ENCODE measurements around the gene MAS1.

MAS1 gene

GRCh38 chr6:159874435-159874834, 16.4 kb upstream of the MAS1 start (continued):
- no peak for TF ChIP-seq TSHZ2 (CRISPR knock-in tag; IDR thresholded peaks at IDR 0.05)
- TF ChIP-seq CSRNP3 (CRISPR knock-in tag; IDR thresholded peaks at IDR 0.05), result no peak
- no peak for TF ChIP-seq OSR1 (CRISPR knock-in tag; IDR thresholded peaks at IDR 0.05)

- ATAC-seq, result no peak
- TF ChIP-seq BACH2 (CRISPR knock-in tag; IDR thresholded peaks at IDR 0.05; ENCODE audit: borderline replicate concordance) (no peak), OSR1 (CRISPR knock-in tag; IDR thresholded peaks at IDR 0.05) (no peak), CSRNP3 (CRISPR knock-in tag; IDR thresholded peaks at IDR 0.05) (no peak), ISL1 (CRISPR knock-in tag; IDR thresholded peaks at IDR 0.05) (no peak), RARB (CRISPR knock-in tag; IDR thresholded peaks at IDR 0.05) (no peak), ZC3H10 (CRISPR knock-in tag; IDR thresholded peaks at IDR 0.05) (no peak), GLIS3 (CRISPR knock-in tag; IDR thresholded peaks at IDR 0.05) (no peak), ZNF70 (CRISPR knock-in tag; IDR thresholded peaks at IDR 0.05) (no peak), PATZ1 (CRISPR knock-in tag; IDR thresholded peaks at IDR 0.05; ENCODE audit: borderline replicate concordance) (no peak), ZNF8 (CRISPR knock-in tag; IDR thresholded peaks at IDR 0.05) (no peak), POU6F1 (CRISPR knock-in tag; IDR thresholded peaks at IDR 0.05; ENCODE audit: borderline replicate concordance, low read depth) (no peak), CREB5 (CRISPR knock-in tag; IDR thresholded peaks at IDR 0.05; ENCODE audit: low read depth) (no peak), ZNF565 (CRISPR knock-in tag; conservative IDR thresholded peaks at IDR 0.05; ENCODE audit: low read depth) (no peak)
Measured at GRCh38 chr6:159875194-159875593, 15.6 kb upstream of the MAS1 start.

GRCh38 chr6:159876242-159876641, 14.5 kb upstream of the MAS1 start:
- no peak for TF ChIP-seq ESRRG (CRISPR knock-in tag; IDR thresholded peaks at IDR 0.05)
- TF ChIP-seq ZFP3 (CRISPR knock-in tag; IDR thresholded peaks at IDR 0.05), result no peak
- no peak for TF ChIP-seq ZNF565 (CRISPR knock-in tag; conservative IDR thresholded peaks at IDR 0.05; ENCODE audit: low read depth)
- TF ChIP-seq TOX (CRISPR knock-in tag; IDR thresholded peaks at IDR 0.05; ENCODE audit: borderline replicate concordance), result no peak
- no peak for ATAC-seq

GRCh38 chr6:159877256-159877808, 13.5 kb upstream of the MAS1 start:
- no peak for ATAC-seq
- TF ChIP-seq ZFP3 (CRISPR knock-in tag; IDR thresholded peaks at IDR 0.05), result no peak
- no peak for TF ChIP-seq PPARA (CRISPR knock-in tag; IDR thresholded peaks at IDR 0.05; ENCODE audit: borderline replicate concordance)
- TF ChIP-seq TOX (CRISPR knock-in tag; IDR thresholded peaks at IDR 0.05; ENCODE audit: borderline replicate concordance), result no peak
- no peak for TF ChIP-seq BACH2 (CRISPR knock-in tag; IDR thresholded peaks at IDR 0.05; ENCODE audit: borderline replicate concordance)
- TF ChIP-seq ESRRG (CRISPR knock-in tag; IDR thresholded peaks at IDR 0.05), result no peak
